AG04450 (cell line): Measurements from ENCODE around the gene LIMA1. TPM values are rescaled to one million over a fixed set of nuclear protein-coding genes. Genes with fewer than 3 reads are reported as not detected.

ENCODE experiments used
- CTCF ChIA-PET: fragments of 300-600, 350-600 bp; formaldehyde crosslinking; extraction: SDS; loops from one replicate; lab custom pipeline; 2022; ENCODE audit warnings: antibody characterized with exemption, inconsistent platforms; lab: Charles Lee
- POLR2A ChIA-PET: fragments of 350-600 bp; formaldehyde crosslinking; extraction: SDS; loops from one replicate; lab custom pipeline; 2021; ENCODE audit warnings: antibody characterized with exemption, inconsistent platforms; lab: Yijun Ruan, JAX
- DNase-seq: peaks from one replicate; pipeline ENCODE4 v3.0.0-alpha.2; 2011; ENCODE audit warnings: low read depth, low spot score
- H3K27ac ChIP-seq: one replicate; pipeline ENCODE4 v1.5.1; 2012; ENCODE audit warnings: low read depth, low read length, control low read depth
- H3K27me3 ChIP-seq: one replicate; pipeline ENCODE4 v1.6.0; 2012; ENCODE audit warnings: low read length; ENCODE audit not compliant: control insufficient read depth, insufficient read depth
- H3K4me3 ChIP-seq: 2 replicates; pipeline ENCODE4 v1.5.1; 2011; ENCODE audit warnings: mild to moderate bottlenecking, low read depth, low read length, control low read depth
- H3K9me3 ChIP-seq: 2 replicates; pipeline ENCODE4 v1.5.1; 2012; ENCODE audit warnings: low read length; ENCODE audit not compliant: control insufficient read depth, insufficient read depth
- polyA plus RNA-seq: library from polyadenylated mRNA; depleted of rRNA; stranded (reverse); fragments of >200 nt; gene quantifications from 2 replicates; pipeline ENCODE4 v1.2.3, GENCODE V29; 2011
- TF ChIP-seq, protein P1 (sequence below): IDR thresholded peaks from 2 replicates; pipeline ENCODE4 v1.5.1; 2011; ENCODE audit warnings: low read depth, low read length, control low read depth, inconsistent platforms

Gene LIMA1
- polyA plus RNA-seq, 1 experiment: 218 TPM

DNA sequence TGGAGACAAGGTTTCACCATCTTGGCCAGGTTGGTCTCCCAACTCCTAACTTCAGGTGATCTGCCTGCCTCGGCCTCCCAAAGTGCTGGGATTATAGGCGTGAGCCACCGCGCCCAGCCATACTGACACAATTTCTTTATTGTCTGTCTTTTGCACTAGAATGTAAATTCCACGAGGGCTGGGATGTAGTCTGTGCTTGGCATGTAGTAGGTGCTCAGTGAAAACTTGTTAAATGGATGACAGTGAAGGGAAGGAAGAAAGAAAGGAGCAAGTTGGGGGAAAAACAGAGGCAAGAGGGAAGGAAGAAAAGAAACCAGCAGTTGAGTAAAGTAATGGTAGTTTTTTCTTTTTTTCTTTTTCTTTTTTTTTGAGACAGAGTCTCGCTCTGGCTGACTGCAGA is 53.1 kb downstream of the LIMA1 start:
- ChIA-PET POLR2A (no interaction called here), CTCF (no interaction called here)
- DNase-seq: no peak
- no peak overlapping the region for H3K4me3 ChIP-seq
- H3K27ac ChIP-seq: no peak overlapping the region
- H3K9me3 ChIP-seq: no peaks in the 10 kb centered on the region
- TF ChIP-seq, protein P1, sequence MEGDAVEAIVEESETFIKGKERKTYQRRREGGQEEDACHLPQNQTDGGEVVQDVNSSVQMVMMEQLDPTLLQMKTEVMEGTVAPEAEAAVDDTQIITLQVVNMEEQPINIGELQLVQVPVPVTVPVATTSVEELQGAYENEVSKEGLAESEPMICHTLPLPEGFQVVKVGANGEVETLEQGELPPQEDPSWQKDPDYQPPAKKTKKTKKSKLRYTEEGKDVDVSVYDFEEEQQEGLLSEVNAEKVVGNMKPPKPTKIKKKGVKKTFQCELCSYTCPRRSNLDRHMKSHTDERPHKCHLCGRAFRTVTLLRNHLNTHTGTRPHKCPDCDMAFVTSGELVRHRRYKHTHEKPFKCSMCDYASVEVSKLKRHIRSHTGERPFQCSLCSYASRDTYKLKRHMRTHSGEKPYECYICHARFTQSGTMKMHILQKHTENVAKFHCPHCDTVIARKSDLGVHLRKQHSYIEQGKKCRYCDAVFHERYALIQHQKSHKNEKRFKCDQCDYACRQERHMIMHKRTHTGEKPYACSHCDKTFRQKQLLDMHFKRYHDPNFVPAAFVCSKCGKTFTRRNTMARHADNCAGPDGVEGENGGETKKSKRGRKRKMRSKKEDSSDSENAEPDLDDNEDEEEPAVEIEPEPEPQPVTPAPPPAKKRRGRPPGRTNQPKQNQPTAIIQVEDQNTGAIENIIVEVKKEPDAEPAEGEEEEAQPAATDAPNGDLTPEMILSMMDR: no peak
- H3K27me3 ChIP-seq: no peaks in the 10 kb centered on the region

DNA sequence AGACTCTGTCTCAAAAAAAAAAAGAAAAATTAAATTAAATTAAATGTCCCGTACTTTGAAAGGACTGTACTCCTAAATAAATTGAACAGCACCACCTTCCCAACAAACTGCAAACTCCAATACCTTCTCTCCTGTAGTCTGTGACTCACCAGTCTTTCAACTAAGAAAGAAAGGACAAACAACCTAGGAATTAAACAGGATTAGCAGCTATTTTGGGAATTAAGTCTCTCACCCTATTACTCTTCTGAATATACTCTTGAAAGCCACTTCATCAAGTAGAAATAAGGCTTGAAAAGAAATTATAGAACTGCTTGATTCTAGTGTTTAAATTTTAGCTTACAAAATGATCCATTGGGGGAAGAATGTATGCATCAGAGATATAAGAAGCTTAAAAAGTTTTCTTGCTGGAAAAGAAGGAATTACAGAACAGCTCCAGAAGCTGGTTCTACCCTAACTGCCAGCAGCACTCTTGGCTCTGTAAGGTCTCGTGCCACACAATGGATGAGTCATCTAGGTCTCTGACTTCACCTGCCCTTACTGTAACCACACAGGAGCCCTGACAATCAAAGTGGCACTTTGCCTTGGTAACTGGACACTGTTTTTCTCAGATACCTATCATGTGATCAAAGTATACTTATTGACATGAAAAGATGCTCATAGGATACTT is 59.2 kb downstream of the LIMA1 start:
- DNase-seq: no peak
- no peak overlapping the region for H3K27ac ChIP-seq
- H3K27me3 ChIP-seq: no peaks in the 10 kb centered on the region
- H3K4me3 ChIP-seq: no peak overlapping the region
- TF ChIP-seq, protein P1: no peak
- no peaks in the 10 kb centered on the region for H3K9me3 ChIP-seq
- ChIA-PET CTCF (interaction anchor here (0.6 to 1.3 kb wide), 2 partner anchors 91 to 113 kb away, joined by 3 to 4 read pairs; no protein-coding TSS in a partner anchor), POLR2A (interaction anchor here (0.7 kb wide), 1 partner anchor 59 kb away, joined by 4 read pairs; the partner anchor contains the start of gene LIMA1)

DNA sequence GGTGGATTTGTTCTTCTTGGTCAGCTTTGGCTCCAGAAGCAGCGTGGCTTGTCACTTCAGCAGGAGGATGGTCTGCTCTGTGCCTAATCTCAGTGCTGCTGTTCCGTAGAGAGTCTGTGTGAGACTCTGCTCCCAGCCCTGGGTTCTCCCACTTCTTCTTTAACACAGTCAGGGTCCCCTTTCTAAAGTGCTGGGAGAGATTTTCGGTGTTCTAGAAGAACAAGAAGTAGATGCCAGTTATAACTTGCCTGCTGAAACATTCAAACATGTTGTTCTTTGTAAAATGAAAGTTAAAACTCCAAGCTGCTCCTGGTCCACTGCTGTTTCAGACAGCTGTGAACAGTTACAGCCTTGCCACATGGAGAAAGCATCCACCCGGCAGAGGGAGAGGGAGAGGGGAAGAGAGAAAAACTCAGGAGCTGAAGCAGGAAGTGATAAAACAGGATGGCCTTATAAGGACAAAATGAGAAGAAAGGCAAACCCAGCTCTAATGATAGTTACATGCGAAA is 61.0 kb downstream of the LIMA1 start:
- Histone ChIP-seq H3K9me3 (no peaks in the 10 kb centered on the region), H3K27ac (peak overlapping the region; percentile 97), H3K4me3 (peak overlapping the region; percentile 93), H3K27me3 (no peaks in the 10 kb centered on the region)
- ChIA-PET POLR2A (interaction anchor here (0.5 to 3.1 kb wide), 13 partner anchors 20 to 481 kb away, joined by 4 to 48 read pairs (median 8); partner anchors contain the start of genes COX14, LIMA1, SMARCD1 and TMBIM6), CTCF (interaction anchor here (0.6 to 2.0 kb wide), 9 partner anchors 14 to 218 kb away, joined by 3 to 12 read pairs (median 3); partner anchors contain the start of gene LIMA1)
- TF ChIP-seq, protein P1: peak; percentile 58
- peak; percentile 89 for DNase-seq

DNA sequence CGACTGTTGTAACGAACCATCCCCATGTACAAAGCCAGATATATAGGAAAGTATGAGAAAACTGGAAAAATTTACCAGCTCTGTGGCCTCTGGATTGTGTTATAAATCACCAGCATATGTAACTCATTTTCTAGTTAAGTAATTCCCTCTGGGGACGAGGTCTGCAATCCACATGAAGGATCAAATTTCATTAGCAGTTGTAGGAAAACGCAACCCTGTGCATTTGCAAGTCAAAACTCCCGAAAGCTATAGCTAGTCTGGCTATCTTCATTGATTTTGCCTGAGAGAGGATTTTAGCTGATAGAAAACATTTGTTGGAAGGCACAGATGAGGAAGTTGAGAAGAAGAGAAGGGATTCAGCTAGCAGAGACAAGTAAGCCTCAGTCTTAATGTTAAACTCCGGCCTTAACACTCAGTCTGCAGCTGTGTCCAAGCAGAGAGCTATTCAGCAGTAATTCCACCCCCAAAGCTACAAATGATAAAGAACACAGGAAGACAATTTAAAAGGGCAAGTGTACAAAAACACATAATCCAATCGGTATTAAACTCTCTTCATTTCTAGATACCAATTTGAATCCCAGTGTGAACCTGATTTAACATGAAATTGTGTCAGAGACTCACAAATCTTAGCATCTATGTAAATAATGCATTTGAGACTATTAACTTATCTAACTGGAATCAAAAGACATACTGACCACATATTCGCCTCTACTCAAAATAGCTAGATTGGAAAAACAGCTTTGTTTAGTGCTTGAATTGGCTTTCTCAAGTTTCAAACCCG is 61.9 kb downstream of the LIMA1 start:
- peak; percentile 86 for DNase-seq
- CTCF ChIA-PET: interaction anchor here (0.6 to 2.0 kb wide), 9 partner anchors 10 to 137 kb away, joined by 3 to 12 read pairs (median 4); partner anchors contain the start of genes COX14, LIMA1 and SMARCD1
- peak overlapping the region; percentile 97 for H3K27ac ChIP-seq
- POLR2A ChIA-PET: interaction anchor here (0.6 to 3.1 kb wide), 21 partner anchors 9 to 432 kb away, joined by 3 to 48 read pairs (median 5); partner anchors contain the start of genes COX14, LIMA1 and SMARCD1
- no peaks in the 10 kb centered on the region for H3K9me3 ChIP-seq
- H3K4me3 ChIP-seq: peak overlapping the region; percentile 93
- no peaks in the 10 kb centered on the region for H3K27me3 ChIP-seq
- TF ChIP-seq, protein P1: no peak
